CD8-positive, alpha-beta memory T cell (primary cell): ENCODE measurements around the gene TRAF5. TPM values are rescaled to one million over a fixed set of nuclear protein-coding genes. Genes with fewer than 3 reads are reported as not detected.

Source experiments
- CTCF ChIA-PET: fragments of 350-600 bp; sonication (Branson Sonifier 250); formaldehyde crosslinking; loops from one replicate; lab custom pipeline; 2021; ENCODE audit warnings: antibody characterized with exemption; lab: Charles Lee
- POLR2A ChIA-PET: fragments of 350-600 bp; sonication (Branson Sonifier 250); formaldehyde crosslinking; loops from one replicate; lab custom pipeline; 2021; ENCODE audit warnings: antibody characterized with exemption; lab: Charles Lee
- DNase-seq, 5 donors: peaks; one replicate each; pipeline versions ENCODE4 v3.0.0 to v3.0.0-alpha.2; 2020 to 2022; ENCODE audit warnings: mixed read lengths in 1 of 5
- H3K27ac ChIP-seq: one replicate; pipeline ENCODE4 v1.7.0; 2013; ENCODE audit warnings: low read depth, mild to moderate bottlenecking, low read length, moderate library complexity
- H3K27me3 ChIP-seq: 2 replicates; pipeline ENCODE4 v1.7.0; 2013; ENCODE audit warnings: low read length, mild to moderate bottlenecking; ENCODE audit not compliant: insufficient read depth, poor library complexity, severe bottlenecking
- H3K36me3 ChIP-seq: 2 replicates; pipeline ENCODE4 v1.7.0; 2013; ENCODE audit warnings: mild to moderate bottlenecking, low read length, moderate library complexity; ENCODE audit not compliant: insufficient read depth
- H3K4me1 ChIP-seq: 2 replicates; pipeline ENCODE4 v1.7.0; 2013; ENCODE audit warnings: mild to moderate bottlenecking, low read length, moderate library complexity; ENCODE audit not compliant: insufficient read depth
- H3K4me3 ChIP-seq: 2 replicates; pipeline ENCODE4 v1.7.0; 2013; ENCODE audit warnings: mild to moderate bottlenecking, low read length
- H3K9me3 ChIP-seq: 2 replicates; pipeline ENCODE4 v1.7.0; 2013; ENCODE audit warnings: mild to moderate bottlenecking, low read length
- H3K27ac Mint-ChIP-seq, 8 donors: one replicate each; pipeline ENCODE4 v1.8.0; 2020 to 2021; ENCODE audit warnings: mixed read lengths in 8 of 8, mild to moderate bottlenecking in 6 of 8, inconsistent platforms in 3 of 8, moderate library complexity in 3 of 8
- H3K27me3 Mint-ChIP-seq, 2 donors: one replicate each; pipeline ENCODE4 v1.8.0; 2020 to 2021; ENCODE audit warnings: mixed read lengths in 2 of 2, mild to moderate bottlenecking in 1 of 2, moderate library complexity in 1 of 2
- H3K36me3 Mint-ChIP-seq, 3 donors: one replicate each; pipeline ENCODE4 v1.8.0; 2020 to 2021; ENCODE audit warnings: mixed read lengths in 3 of 3, inconsistent platforms in 1 of 3, mild to moderate bottlenecking in 1 of 3
- H3K4me1 Mint-ChIP-seq, 3 donors: one replicate each; pipeline ENCODE4 v1.8.0; 2020 to 2021; ENCODE audit warnings: mixed read lengths in 3 of 3, inconsistent platforms in 1 of 3, mild to moderate bottlenecking in 1 of 3
- H3K4me3 Mint-ChIP-seq, 7 donors: one replicate each; pipeline ENCODE4 v1.8.0; 2020 to 2021; ENCODE audit warnings: mixed read lengths in 7 of 7, mild to moderate bottlenecking in 6 of 7, moderate library complexity in 4 of 7, inconsistent platforms in 2 of 7
- H3K9me3 Mint-ChIP-seq, 5 donors: one replicate each; pipeline ENCODE4 v1.8.0; 2020 to 2022; ENCODE audit warnings: mixed read lengths in 5 of 5, mild to moderate bottlenecking in 3 of 5, moderate library complexity in 2 of 5, inconsistent platforms in 1 of 5
- polyA plus RNA-seq: library from polyadenylated mRNA; unstranded; fragments of 300-500 nt; fragmentation: Illumina TruSeq; gene quantifications from one replicate; pipeline ENCODE4 v1.2.3, GENCODE V29; 2021
- total RNA-seq, 2 experiments: library from RNA; stranded (reverse); gene quantifications; one replicate each; pipeline ENCODE4 v1.2.3, GENCODE V29; 2021

Gene TRAF5
- total RNA-seq (10 to 100 TPM; 30.7 to 33.7 TPM), polyA plus RNA-seq (38.3 TPM)

- ChIA-PET POLR2A (interaction anchor here (0.6 to 1.8 kb wide), 6 partner anchors 18 to 1573 kb away, joined by 3 to 6 read pairs (median 4); no protein-coding TSS in a partner anchor), CTCF (interaction anchor here (0.9 to 5.8 kb wide), 10 partner anchors 8 to 328 kb away, joined by 3 to 37 read pairs (median 6); no protein-coding TSS in a partner anchor)
- Mint-ChIP-seq H3K36me3 (peaks cover 0 to 32% (median 2%) of the 10 kb centered on the region in 3 donors), H3K9me3 (no peaks in the 10 kb centered on the region), H3K4me1 (peaks cover 56 to 71% (median 66%) of the 10 kb centered on the region in 3 donors), H3K27me3 (peaks cover 0 to 2% of the 10 kb centered on the region in 2 donors), H3K27ac (peak within 1 kb of the TSS; percentile 89 to 99 (median 97)), H3K4me3 (peak within 1 kb of the TSS; percentile 92 to 99 (median 98))
- peak within 1 kb of the TSS; percentile 82 for H3K27ac ChIP-seq
- peaks cover 46% of the 10 kb centered on the region for H3K4me1 ChIP-seq
- no peaks in the 10 kb centered on the region for H3K36me3 ChIP-seq
- DNase-seq = peak; percentile 44 to 63 (median 51)
- H3K4me3 ChIP-seq = peak within 1 kb of the TSS; percentile 79
- H3K27me3 ChIP-seq = no peaks in the 10 kb centered on the region
- H3K9me3 ChIP-seq = no peaks in the 10 kb centered on the region
Measured at GRCh38 chr1:211326528-211327345, at the start of gene TRAF5. Gene TRAF5, plus strand, starts transcription at chr1:211326833. Its CDS starts 26,407 bp downstream, at chr1:211353240.

DNA sequence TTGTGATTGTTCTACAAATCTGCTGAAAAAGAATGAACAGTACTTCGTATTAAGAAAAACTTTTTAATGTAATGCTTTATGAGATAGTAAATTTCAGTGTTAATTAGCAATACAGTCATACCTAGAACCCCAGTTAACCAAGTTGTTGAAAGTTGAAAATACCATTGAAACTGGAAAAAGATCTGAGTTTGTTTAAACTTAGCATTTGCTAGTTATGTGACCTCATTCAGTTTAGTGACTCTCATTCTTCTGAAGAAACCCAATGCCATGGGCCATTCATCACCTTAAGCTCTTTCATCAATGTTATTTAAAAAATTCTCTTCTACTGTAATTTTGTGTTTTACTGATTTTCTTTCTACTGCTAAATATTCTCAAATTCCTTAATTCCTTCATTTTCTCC is 47.3 kb upstream of the TRAF5 start:
- ChIA-PET CTCF (no interaction called here), POLR2A (no interaction called here)

GRCh38 chr1:211280910-211281309 is 45.7 kb upstream of the TRAF5 start:
- no peaks in the 10 kb centered on the region for H3K4me1 ChIP-seq
- POLR2A ChIA-PET = no interaction called here
- DNase-seq = no peak
- H3K9me3 ChIP-seq = no peaks in the 10 kb centered on the region
- Mint-ChIP-seq H3K36me3 (peaks cover 0 to 38% (median 15%) of the 10 kb centered on the region in 3 donors), H3K4me1 (peaks cover 7 to 24% (median 10%) of the 10 kb centered on the region in 3 donors), H3K9me3 (no peaks in the 10 kb centered on the region), H3K27ac (no peak overlapping the region), H3K27me3 (no peaks in the 10 kb centered on the region), H3K4me3 (no peak overlapping the region)
- H3K27ac ChIP-seq = no peak overlapping the region
- H3K27me3 ChIP-seq = no peaks in the 10 kb centered on the region
- H3K36me3 ChIP-seq = peaks cover 16% of the 10 kb centered on the region
- CTCF ChIA-PET = no interaction called here
- H3K4me3 ChIP-seq = no peak overlapping the region

More for the DNA sequence above, 47.3 kb upstream of the TRAF5 start:
- peaks cover 0 to 32% (median 6%) of the 10 kb centered on the region in 3 donors for H3K36me3 Mint-ChIP-seq
- H3K27me3 Mint-ChIP-seq = no peaks in the 10 kb centered on the region
- no peaks in the 10 kb centered on the region for H3K9me3 ChIP-seq
- H3K4me1 ChIP-seq = no peaks in the 10 kb centered on the region
- H3K27ac ChIP-seq = no peak overlapping the region
- peaks cover 16% of the 10 kb centered on the region for H3K36me3 ChIP-seq
- DNase-seq = no peak
- H3K4me1 Mint-ChIP-seq = peaks cover 4 to 20% (median 11%) of the 10 kb centered on the region in 3 donors
- H3K4me3 Mint-ChIP-seq = no peak overlapping the region
- no peaks in the 10 kb centered on the region for H3K27me3 ChIP-seq
- no peak overlapping the region for H3K4me3 ChIP-seq
- no peaks in the 10 kb centered on the region for H3K9me3 Mint-ChIP-seq
- H3K27ac Mint-ChIP-seq = no peak overlapping the region

GRCh38 chr1:211281320-211282022 is 45.2 kb upstream of the TRAF5 start:
- peaks cover 7 to 22% (median 8%) of the 10 kb centered on the region in 3 donors for H3K4me1 Mint-ChIP-seq
- H3K27ac Mint-ChIP-seq = no peak overlapping the region
- DNase-seq = no peak
- no peak overlapping the region for H3K27ac ChIP-seq
- no peak overlapping the region for H3K4me3 Mint-ChIP-seq
- no peaks in the 10 kb centered on the region for H3K27me3 ChIP-seq
- H3K4me3 ChIP-seq = no peak overlapping the region
- no peaks in the 10 kb centered on the region for H3K9me3 ChIP-seq
- H3K36me3 ChIP-seq = peaks cover 16% of the 10 kb centered on the region
- CTCF ChIA-PET = no interaction called here
- H3K36me3 Mint-ChIP-seq = peaks cover 0 to 37% (median 13%) of the 10 kb centered on the region in 3 donors
- no peaks in the 10 kb centered on the region for H3K27me3 Mint-ChIP-seq
- POLR2A ChIA-PET = no interaction called here
- no peaks in the 10 kb centered on the region for H3K4me1 ChIP-seq
- no peaks in the 10 kb centered on the region for H3K9me3 Mint-ChIP-seq

- H3K27ac ChIP-seq = no peak overlapping the region
- no peak overlapping the region for H3K4me3 Mint-ChIP-seq
- H3K36me3 ChIP-seq = peaks cover 16% of the 10 kb centered on the region
- peaks cover 3 to 41% (median 16%) of the 10 kb centered on the region in 3 donors for H3K36me3 Mint-ChIP-seq
- H3K27ac Mint-ChIP-seq = no peak overlapping the region
- H3K4me1 ChIP-seq = no peaks in the 10 kb centered on the region
- DNase-seq = no peak
- H3K4me3 ChIP-seq = no peak overlapping the region
- CTCF ChIA-PET = no interaction called here
- H3K4me1 Mint-ChIP-seq = peaks cover 7 to 22% (median 8%) of the 10 kb centered on the region in 3 donors
- no peaks in the 10 kb centered on the region for H3K27me3 ChIP-seq
- H3K9me3 ChIP-seq = no peaks in the 10 kb centered on the region
- POLR2A ChIA-PET = no interaction called here
- no peaks in the 10 kb centered on the region for H3K27me3 Mint-ChIP-seq
- H3K9me3 Mint-ChIP-seq = no peaks in the 10 kb centered on the region
Measured at GRCh38 chr1:211282023-211282373, 44.6 kb upstream of the TRAF5 start.

GRCh38 chr1:211285196-211285595 is 41.4 kb upstream of the TRAF5 start:
- Mint-ChIP-seq H3K9me3 (no peaks in the 10 kb centered on the region), H3K27me3 (no peaks in the 10 kb centered on the region), H3K4me3 (no peak overlapping the region), H3K36me3 (peaks cover 10 to 52% (median 30%) of the 10 kb centered on the region in 3 donors), H3K4me1 (peaks cover 10 to 27% (median 15%) of the 10 kb centered on the region in 3 donors), H3K27ac (peak overlapping the region in 1 of 8 donors; percentile 36)
- Histone ChIP-seq H3K27ac (no peak overlapping the region), H3K36me3 (peaks cover 22% of the 10 kb centered on the region), H3K9me3 (no peaks in the 10 kb centered on the region), H3K4me3 (no peak overlapping the region), H3K4me1 (no peaks in the 10 kb centered on the region), H3K27me3 (no peaks in the 10 kb centered on the region)
- CTCF ChIA-PET = interaction anchor here (1.3 kb wide), 2 partner anchors 9 to 11 kb away, joined by 3 read pairs; no protein-coding TSS in a partner anchor
- POLR2A ChIA-PET = no interaction called here
- no peak for DNase-seq

GRCh38 chr1:211287218-211287617 is 39.4 kb upstream of the TRAF5 start:
- H3K4me1 Mint-ChIP-seq = peaks cover 13 to 34% (median 20%) of the 10 kb centered on the region in 3 donors
- H3K36me3 ChIP-seq = peaks cover 39% of the 10 kb centered on the region
- no peaks in the 10 kb centered on the region for H3K27me3 ChIP-seq
- CTCF ChIA-PET = no interaction called here
- no peak overlapping the region for H3K27ac ChIP-seq
- H3K4me3 Mint-ChIP-seq = no peak overlapping the region
- POLR2A ChIA-PET = no interaction called here
- no peaks in the 10 kb centered on the region for H3K4me1 ChIP-seq
- H3K9me3 ChIP-seq = no peaks in the 10 kb centered on the region
- no peak for DNase-seq
- no peak overlapping the region for H3K4me3 ChIP-seq
- no peaks in the 10 kb centered on the region for H3K9me3 Mint-ChIP-seq
- H3K27me3 Mint-ChIP-seq = no peaks in the 10 kb centered on the region
- H3K27ac Mint-ChIP-seq = no peak overlapping the region
- H3K36me3 Mint-ChIP-seq = peaks cover 10 to 69% (median 41%) of the 10 kb centered on the region in 3 donors

DNA sequence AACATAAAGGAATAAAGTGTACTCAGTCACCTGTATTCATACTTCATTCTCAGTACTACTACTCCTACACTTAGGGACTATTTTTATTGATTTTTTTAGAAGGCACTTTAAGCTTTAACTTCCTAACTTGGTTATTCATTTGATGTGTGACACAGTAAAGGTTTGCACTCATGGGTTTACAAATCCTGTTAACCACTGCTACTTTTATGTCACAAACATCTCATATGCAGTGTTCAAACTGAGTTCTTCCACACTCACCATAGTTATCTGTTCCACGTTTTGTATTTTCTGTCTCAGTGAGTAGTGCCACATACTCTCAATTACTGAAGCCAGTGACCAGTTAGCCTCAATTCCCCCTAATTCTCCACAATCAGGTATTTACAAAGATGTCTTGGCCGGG is 34.2 kb upstream of the TRAF5 start:
- no peak for DNase-seq
- H3K4me3 ChIP-seq = no peak overlapping the region
- CTCF ChIA-PET = no interaction called here
- POLR2A ChIA-PET = no interaction called here
- peaks cover 47% of the 10 kb centered on the region for H3K36me3 ChIP-seq
- peaks cover 13 to 36% (median 19%) of the 10 kb centered on the region in 3 donors for H3K4me1 Mint-ChIP-seq
- H3K4me1 ChIP-seq = no peaks in the 10 kb centered on the region
- peaks cover 14 to 77% (median 33%) of the 10 kb centered on the region in 3 donors for H3K36me3 Mint-ChIP-seq
- H3K4me3 Mint-ChIP-seq = no peak overlapping the region
- H3K9me3 ChIP-seq = no peaks in the 10 kb centered on the region
- no peak overlapping the region for H3K27ac Mint-ChIP-seq
- no peaks in the 10 kb centered on the region for H3K9me3 Mint-ChIP-seq
- H3K27ac ChIP-seq = no peak overlapping the region
- no peaks in the 10 kb centered on the region for H3K27me3 Mint-ChIP-seq
- H3K27me3 ChIP-seq = no peaks in the 10 kb centered on the region
